GM12878 (cell line): ENCODE data around the gene COL16A1. TPM values are rescaled to one million over a fixed set of nuclear protein-coding genes. Genes with fewer than 3 reads are reported as not detected.

ENCODE experiments used
- ATAC-seq: fragments of 200-7000 bp; cut with Tn5 transposase; 3 replicates; pipeline ENCODE4 v1.9.1; 2020; ENCODE audit warnings: mild to moderate bottlenecking, moderate library complexity
- BruUV-seq: library from RNA; stranded (reverse); fragments of 400-500 nt; replicated peaks from 2 replicates; lab custom pipeline; 2021; lab: Mats Ljungman, UMichigan
- CTCF ChIA-PET: fragments of 300-600 bp; sonication (Branson Sonifier 250); formaldehyde crosslinking; extraction: SDS; loops from one replicate; lab custom pipeline; 2021; ENCODE audit warnings: inconsistent platforms; lab: Yijun Ruan, JAX
- POLR2A ChIA-PET: fragments of 350-600 bp; formaldehyde crosslinking; extraction: SDS; loops from one replicate; lab custom pipeline; 2021; ENCODE audit warnings: inconsistent platforms; lab: Charles Lee
- RAD21 ChIA-PET: fragments of 300-600 bp; sonication (Branson Sonifier 250); formaldehyde crosslinking; loops from one replicate; lab custom pipeline; 2023; ENCODE audit warnings: antibody characterized with exemption; ENCODE audit not compliant: unreplicated experiment; lab: Charles Lee
- SMC1A ChIA-PET: fragments of 300-600 bp; sonication (Branson Sonifier 250); formaldehyde crosslinking; loops from one replicate; lab custom pipeline; 2023; ENCODE audit not compliant: unreplicated experiment, uncharacterized antibody; lab: Charles Lee
- DNase-seq: peaks from one replicate; pipeline ENCODE4 v3.0.0-alpha.2; 2011; ENCODE audit warnings: low read depth, low spot score
- FAIRE-seq: peaks from 3 replicates; lab custom pipeline; 2011; peaks lifted over from hg19 to GRCh38; lab: Jason Lieb, UNC
- H2AFZ ChIP-seq: 2 replicates; pipeline ENCODE4 v1.6.0; 2011; ENCODE audit warnings: low read depth, low read length, control low read depth; ENCODE audit not compliant: control insufficient read depth
- H3K27ac ChIP-seq: 2 replicates; pipeline ENCODE4 v1.5.1; 2011; ENCODE audit warnings: control low read depth; ENCODE audit not compliant: control insufficient read depth, insufficient read depth
- H3K27me3 ChIP-seq, 2 experiments: replicated peaks in 1 of 2; 2 replicates each; pipeline versions ENCODE4 v1.6.0 to v1.6.1; 2011; ENCODE audit warnings: low read length in 1 of 2; ENCODE audit not compliant: control insufficient read depth in 2 of 2, insufficient read depth in 2 of 2
- H3K36me3 ChIP-seq, 2 experiments: 2 replicates each; pipeline ENCODE4 v1.5.1; 2011; ENCODE audit warnings: low read length in 1 of 2; ENCODE audit not compliant: control insufficient read depth in 2 of 2, insufficient read depth in 2 of 2
- H3K4me1 ChIP-seq: 2 replicates; pipeline ENCODE4 v1.6.1; 2011; ENCODE audit warnings: mild to moderate bottlenecking, low read length, moderate library complexity, mixed read lengths; ENCODE audit not compliant: control insufficient read depth, insufficient read depth
- H3K4me2 ChIP-seq: 2 replicates; pipeline ENCODE4 v1.6.0; 2011; ENCODE audit warnings: control low read depth; ENCODE audit not compliant: control insufficient read depth, insufficient read depth
- H3K4me3 ChIP-seq: fragments of 200-600 bp; sonication (generic); 2 replicates; pipeline ENCODE4 v1.5.1; 2016
- H3K79me2 ChIP-seq: 2 replicates; pipeline ENCODE4 v1.6.0; 2011; ENCODE audit warnings: low read length; ENCODE audit not compliant: control insufficient read depth, insufficient read depth
- H3K9ac ChIP-seq: 2 replicates; pipeline ENCODE4 v1.8.0; 2011; ENCODE audit warnings: low read length, control low read depth, mixed read lengths; ENCODE audit not compliant: control insufficient read depth, insufficient read depth
- H3K9me3 ChIP-seq: replicated peaks from 3 replicates; pipeline ENCODE4 v1.5.1; 2011; ENCODE audit warnings: mild to moderate bottlenecking, low read length; ENCODE audit not compliant: control insufficient read depth, insufficient read depth
- H4K20me1 ChIP-seq: 2 replicates; pipeline ENCODE4 v1.6.0; 2011; ENCODE audit not compliant: control insufficient read depth, insufficient read depth
- POU2F2 ChIP-seq: IDR thresholded peaks from 3 replicates; pipeline ENCODE4 v1.6.1; 2011; ENCODE audit warnings: low read depth, mild to moderate bottlenecking, low read length, borderline replicate concordance
- SUZ12 ChIP-seq: fragments of 200-600 bp; sonication (generic); IDR thresholded peaks from one replicate; pipeline ENCODE4 v1.6.1; 2018; ENCODE audit warnings: antibody characterized with exemption, mild to moderate bottlenecking; ENCODE audit not compliant: unreplicated experiment
- TARDBP ChIP-seq: IDR thresholded peaks from 2 replicates; pipeline ENCODE4 v1.6.1; 2016; ENCODE audit warnings: borderline replicate concordance
- TCF12 ChIP-seq: IDR thresholded peaks from 2 replicates; pipeline ENCODE4 v1.6.1; 2011; ENCODE audit warnings: low read depth, mild to moderate bottlenecking, low read length
- ZBED1 ChIP-seq: IDR thresholded peaks from 2 replicates; pipeline ENCODE4 v1.6.1; 2016; ENCODE audit warnings: borderline replicate concordance
- WGBS: methylation state at CpG from one replicate; pipeline ENCODE4 v1.1.6; 2016; ENCODE audit warnings: low lambda C conversion rate; ENCODE audit not compliant: insufficient replicate concordance, insufficient coverage; ENCODE audit errors: missing lambda C conversion rate; 5-methylcytosine and 5-hydroxymethylcytosine counted together
- in situ Hi-C: fragments of 300-500 bp; cut with MboI; formaldehyde crosslinking; loops from 9 replicates; pipeline ENCODE4 v1.14.3; 2018; ENCODE audit warnings: mixed read lengths
- intact Hi-C: fragments of 100-400 bp; cut with micrococcal nuclease; formaldehyde crosslinking; loops from one replicate; pipeline ENCODE4 v1.14.2; 2022; ENCODE audit not compliant: unreplicated experiment
- polyA plus RNA-seq, 11 experiments: library from polyadenylated mRNA; depleted of rRNA in 4 of 11; unstranded in 6 of 11; stranded (reverse) in 5 of 11; fragments of >200 nt; fragmentation: Nextera tagmentation in 4 of 11; fragmentation: Illumina TruSeq in 1 of 11; extraction: Ambion mirVana in 4 of 11; extraction: Trizol in 1 of 11; gene quantifications; 1 replicate in 1 of 11; 2 replicates in 10 of 11; pipeline versions ENCODE4 v1.2.1 to v1.2.3, GENCODE V29; 2011 to 2016; ENCODE audit warnings: inconsistent platforms in 2 of 11, missing spikeins in 2 of 11, low read depth in 1 of 11
- total RNA-seq, 4 experiments: library from RNA; depleted of rRNA in 3 of 4; stranded (reverse); fragments of >200 nt in 3 of 4; fragmentation: Illumina TruSeq in 1 of 4; extraction: Trizol in 1 of 4; gene quantifications; 2 replicates each; pipeline versions ENCODE4 v1.2.1 to v1.2.3, GENCODE V29; 2013 to 2021
- TF ChIP-seq, protein P1 (sequence below): fragments of 150-350 bp; IDR thresholded peaks from 2 replicates; pipeline ENCODE4 v1.6.1; 2014; ENCODE audit warnings: mild to moderate bottlenecking, low read depth, low read length
- TF ChIP-seq, protein P2 (sequence below), 3 experiments: IDR thresholded peaks in 2 of 3; conservative IDR thresholded peaks in 1 of 3; 2 replicates each; pipeline ENCODE4 v1.5.1; 2011; ENCODE audit warnings: low read depth in 3 of 3, low read length in 3 of 3, mild to moderate bottlenecking in 3 of 3, control low read depth in 2 of 3, moderate library complexity in 2 of 3, inconsistent platforms in 1 of 3, mixed read lengths in 1 of 3; ENCODE audit not compliant: control insufficient read depth in 2 of 3, insufficient read depth in 1 of 3; ENCODE audit errors: extremely low read depth in 1 of 3
- TF ChIP-seq, protein P3 (sequence below): fragments of 150-350 bp; IDR thresholded peaks from 2 replicates; pipeline ENCODE4 v1.6.1; 2016; ENCODE audit warnings: low read depth, low read length
- TF ChIP-seq, protein P4 (sequence below): IDR thresholded peaks from 2 replicates; pipeline ENCODE4 v1.6.1; 2011; ENCODE audit warnings: borderline replicate concordance, low read depth, mild to moderate bottlenecking, moderate library complexity, mixed read lengths, low read length; ENCODE audit not compliant: insufficient read depth; ENCODE audit errors: extremely low read length
- TF ChIP-seq, protein P5 (sequence below): IDR thresholded peaks from 2 replicates; pipeline ENCODE4 v1.6.1; 2012; ENCODE audit warnings: mild to moderate bottlenecking, low read depth, low read length

The COL16A1 gene
- total and polyA plus RNA-seq, 10 of the 15 experiments (the other 5 are each of a cell fraction or from before 2014, with no cell fraction given), result 0.02 to 3.7 (median 0.59) TPM

DNA sequence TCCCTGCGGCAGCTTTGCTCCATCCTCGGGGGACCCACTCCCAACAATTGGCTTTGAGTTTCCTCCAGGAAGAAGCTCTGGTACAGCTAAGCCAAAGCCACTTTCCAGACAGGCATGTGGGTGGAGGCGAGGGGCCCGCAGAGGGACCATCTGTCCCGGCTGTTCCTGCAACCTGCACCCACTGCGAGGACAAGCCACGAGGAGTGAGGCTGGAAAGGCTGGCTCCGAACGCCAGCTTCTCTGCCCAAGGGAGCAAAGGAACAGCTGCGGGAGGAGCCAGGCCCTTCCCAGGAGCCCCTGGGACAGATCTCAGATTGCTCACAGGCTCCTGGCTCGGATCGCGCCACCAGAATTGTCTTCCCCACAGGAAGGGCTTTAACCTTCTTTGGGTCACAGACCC, 30.8 kb downstream of the COL16A1 start:
- no TSS peak for BruUV-seq
- Histone ChIP-seq H3K4me2 (no peak overlapping the region), H2AFZ (no peak overlapping the region), H3K9ac (no peak overlapping the region), H3K27me3 (0 out of 4 replicates have a peak, but pooled peaks cover 0 to 1% of the 10 kb centered on the region in 2 experiments), H4K20me1 (no peaks in the 10 kb centered on the region), H3K36me3 (no peaks in the 10 kb centered on the region), H3K4me3 (no peak overlapping the region), H3K79me2 (no peaks in the 10 kb centered on the region), H3K9me3 (no peaks in the 10 kb centered on the region), H3K4me1 (no peaks in the 10 kb centered on the region), H3K27ac (no peak overlapping the region)
- FAIRE-seq (no peak), DNase-seq (no peak), ATAC-seq (no peak)
- in situ Hi-C loops, result no loop called here
- ChIA-PET POLR2A (no interaction called here), SMC1A (interaction anchor here (0.6 kb wide), 1 partner anchor 56 kb away, joined by 3 read pairs; no protein-coding TSS in a partner anchor), CTCF (interaction anchor here (1.6 to 1.9 kb wide), 2 partner anchors 32 to 116 kb away, joined by 4 to 6 read pairs; no protein-coding TSS in a partner anchor), RAD21 (no interaction called here)
- intact Hi-C loops, result no loop called here
- WGBS, result 66% methylated on average over 13 of the region's 13 CpGs
- TF ChIP-seq, protein P1, sequence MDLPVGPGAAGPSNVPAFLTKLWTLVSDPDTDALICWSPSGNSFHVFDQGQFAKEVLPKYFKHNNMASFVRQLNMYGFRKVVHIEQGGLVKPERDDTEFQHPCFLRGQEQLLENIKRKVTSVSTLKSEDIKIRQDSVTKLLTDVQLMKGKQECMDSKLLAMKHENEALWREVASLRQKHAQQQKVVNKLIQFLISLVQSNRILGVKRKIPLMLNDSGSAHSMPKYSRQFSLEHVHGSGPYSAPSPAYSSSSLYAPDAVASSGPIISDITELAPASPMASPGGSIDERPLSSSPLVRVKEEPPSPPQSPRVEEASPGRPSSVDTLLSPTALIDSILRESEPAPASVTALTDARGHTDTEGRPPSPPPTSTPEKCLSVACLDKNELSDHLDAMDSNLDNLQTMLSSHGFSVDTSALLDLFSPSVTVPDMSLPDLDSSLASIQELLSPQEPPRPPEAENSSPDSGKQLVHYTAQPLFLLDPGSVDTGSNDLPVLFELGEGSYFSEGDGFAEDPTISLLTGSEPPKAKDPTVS, result no peak
- TF ChIP-seq SUZ12, result no peak
- no peak for TF ChIP-seq TCF12
- TF ChIP-seq, protein P2, sequence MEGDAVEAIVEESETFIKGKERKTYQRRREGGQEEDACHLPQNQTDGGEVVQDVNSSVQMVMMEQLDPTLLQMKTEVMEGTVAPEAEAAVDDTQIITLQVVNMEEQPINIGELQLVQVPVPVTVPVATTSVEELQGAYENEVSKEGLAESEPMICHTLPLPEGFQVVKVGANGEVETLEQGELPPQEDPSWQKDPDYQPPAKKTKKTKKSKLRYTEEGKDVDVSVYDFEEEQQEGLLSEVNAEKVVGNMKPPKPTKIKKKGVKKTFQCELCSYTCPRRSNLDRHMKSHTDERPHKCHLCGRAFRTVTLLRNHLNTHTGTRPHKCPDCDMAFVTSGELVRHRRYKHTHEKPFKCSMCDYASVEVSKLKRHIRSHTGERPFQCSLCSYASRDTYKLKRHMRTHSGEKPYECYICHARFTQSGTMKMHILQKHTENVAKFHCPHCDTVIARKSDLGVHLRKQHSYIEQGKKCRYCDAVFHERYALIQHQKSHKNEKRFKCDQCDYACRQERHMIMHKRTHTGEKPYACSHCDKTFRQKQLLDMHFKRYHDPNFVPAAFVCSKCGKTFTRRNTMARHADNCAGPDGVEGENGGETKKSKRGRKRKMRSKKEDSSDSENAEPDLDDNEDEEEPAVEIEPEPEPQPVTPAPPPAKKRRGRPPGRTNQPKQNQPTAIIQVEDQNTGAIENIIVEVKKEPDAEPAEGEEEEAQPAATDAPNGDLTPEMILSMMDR (IDR thresholded peaks at IDR 0.05 in 2 of 3, conservative IDR thresholded peaks at IDR 0.05 in 1 of 3; ENCODE audit: control insufficient read depth in 2 of 3, extremely low read depth in 1 of 3, insufficient read depth in 1 of 3, low read depth in 3 of 3, low read length in 3 of 3), result no peak
- TF ChIP-seq, protein P3, sequence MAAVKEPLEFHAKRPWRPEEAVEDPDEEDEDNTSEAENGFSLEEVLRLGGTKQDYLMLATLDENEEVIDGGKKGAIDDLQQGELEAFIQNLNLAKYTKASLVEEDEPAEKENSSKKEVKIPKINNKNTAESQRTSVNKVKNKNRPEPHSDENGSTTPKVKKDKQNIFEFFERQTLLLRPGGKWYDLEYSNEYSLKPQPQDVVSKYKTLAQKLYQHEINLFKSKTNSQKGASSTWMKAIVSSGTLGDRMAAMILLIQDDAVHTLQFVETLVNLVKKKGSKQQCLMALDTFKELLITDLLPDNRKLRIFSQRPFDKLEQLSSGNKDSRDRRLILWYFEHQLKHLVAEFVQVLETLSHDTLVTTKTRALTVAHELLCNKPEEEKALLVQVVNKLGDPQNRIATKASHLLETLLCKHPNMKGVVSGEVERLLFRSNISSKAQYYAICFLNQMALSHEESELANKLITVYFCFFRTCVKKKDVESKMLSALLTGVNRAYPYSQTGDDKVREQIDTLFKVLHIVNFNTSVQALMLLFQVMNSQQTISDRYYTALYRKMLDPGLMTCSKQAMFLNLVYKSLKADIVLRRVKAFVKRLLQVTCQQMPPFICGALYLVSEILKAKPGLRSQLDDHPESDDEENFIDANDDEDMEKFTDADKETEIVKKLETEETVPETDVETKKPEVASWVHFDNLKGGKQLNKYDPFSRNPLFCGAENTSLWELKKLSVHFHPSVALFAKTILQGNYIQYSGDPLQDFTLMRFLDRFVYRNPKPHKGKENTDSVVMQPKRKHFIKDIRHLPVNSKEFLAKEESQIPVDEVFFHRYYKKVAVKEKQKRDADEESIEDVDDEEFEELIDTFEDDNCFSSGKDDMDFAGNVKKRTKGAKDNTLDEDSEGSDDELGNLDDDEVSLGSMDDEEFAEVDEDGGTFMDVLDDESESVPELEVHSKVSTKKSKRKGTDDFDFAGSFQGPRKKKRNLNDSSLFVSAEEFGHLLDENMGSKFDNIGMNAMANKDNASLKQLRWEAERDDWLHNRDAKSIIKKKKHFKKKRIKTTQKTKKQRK, result no peak
- TF ChIP-seq, protein P4, sequence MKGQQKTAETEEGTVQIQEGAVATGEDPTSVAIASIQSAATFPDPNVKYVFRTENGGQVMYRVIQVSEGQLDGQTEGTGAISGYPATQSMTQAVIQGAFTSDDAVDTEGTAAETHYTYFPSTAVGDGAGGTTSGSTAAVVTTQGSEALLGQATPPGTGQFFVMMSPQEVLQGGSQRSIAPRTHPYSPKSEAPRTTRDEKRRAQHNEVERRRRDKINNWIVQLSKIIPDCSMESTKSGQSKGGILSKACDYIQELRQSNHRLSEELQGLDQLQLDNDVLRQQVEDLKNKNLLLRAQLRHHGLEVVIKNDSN, result no peak
- TF ChIP-seq, protein P5, sequence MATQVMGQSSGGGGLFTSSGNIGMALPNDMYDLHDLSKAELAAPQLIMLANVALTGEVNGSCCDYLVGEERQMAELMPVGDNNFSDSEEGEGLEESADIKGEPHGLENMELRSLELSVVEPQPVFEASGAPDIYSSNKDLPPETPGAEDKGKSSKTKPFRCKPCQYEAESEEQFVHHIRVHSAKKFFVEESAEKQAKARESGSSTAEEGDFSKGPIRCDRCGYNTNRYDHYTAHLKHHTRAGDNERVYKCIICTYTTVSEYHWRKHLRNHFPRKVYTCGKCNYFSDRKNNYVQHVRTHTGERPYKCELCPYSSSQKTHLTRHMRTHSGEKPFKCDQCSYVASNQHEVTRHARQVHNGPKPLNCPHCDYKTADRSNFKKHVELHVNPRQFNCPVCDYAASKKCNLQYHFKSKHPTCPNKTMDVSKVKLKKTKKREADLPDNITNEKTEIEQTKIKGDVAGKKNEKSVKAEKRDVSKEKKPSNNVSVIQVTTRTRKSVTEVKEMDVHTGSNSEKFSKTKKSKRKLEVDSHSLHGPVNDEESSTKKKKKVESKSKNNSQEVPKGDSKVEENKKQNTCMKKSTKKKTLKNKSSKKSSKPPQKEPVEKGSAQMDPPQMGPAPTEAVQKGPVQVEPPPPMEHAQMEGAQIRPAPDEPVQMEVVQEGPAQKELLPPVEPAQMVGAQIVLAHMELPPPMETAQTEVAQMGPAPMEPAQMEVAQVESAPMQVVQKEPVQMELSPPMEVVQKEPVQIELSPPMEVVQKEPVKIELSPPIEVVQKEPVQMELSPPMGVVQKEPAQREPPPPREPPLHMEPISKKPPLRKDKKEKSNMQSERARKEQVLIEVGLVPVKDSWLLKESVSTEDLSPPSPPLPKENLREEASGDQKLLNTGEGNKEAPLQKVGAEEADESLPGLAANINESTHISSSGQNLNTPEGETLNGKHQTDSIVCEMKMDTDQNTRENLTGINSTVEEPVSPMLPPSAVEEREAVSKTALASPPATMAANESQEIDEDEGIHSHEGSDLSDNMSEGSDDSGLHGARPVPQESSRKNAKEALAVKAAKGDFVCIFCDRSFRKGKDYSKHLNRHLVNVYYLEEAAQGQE, result no peak
- no peak for TF ChIP-seq ZBED1
- no peak for TF ChIP-seq TARDBP
- TF ChIP-seq POU2F2, result no peak
